Common myeloid progenitor, CD34-positive (primary cell): ENCODE measurements around the gene PSMC5.

Experiments used
- CTCF ChIA-PET: fragments of 350-600 bp; sonication (Branson Sonifier 250); formaldehyde crosslinking; loops from one replicate; lab custom pipeline; 2021; ENCODE audit warnings: antibody characterized with exemption; lab: Charles Lee
- POLR2A ChIA-PET: fragments of 350-600 bp; sonication (Branson Sonifier 250); formaldehyde crosslinking; loops from one replicate; lab custom pipeline; 2021; ENCODE audit warnings: antibody characterized with exemption; lab: Charles Lee
- DNase-seq, 3 donors: peaks; one replicate each; pipeline versions ENCODE4 v3.0.0 to v3.0.0-alpha.2; 2013
- H3K27ac ChIP-seq, 2 experiments: 1 replicate in 1 of 2; 2 replicates in 1 of 2; pipeline ENCODE4 v1.7.0; 2013; ENCODE audit warnings: inconsistent platforms in 2 of 2, low read length in 2 of 2, mild to moderate bottlenecking in 2 of 2, low read depth in 1 of 2, moderate library complexity in 1 of 2; ENCODE audit not compliant: severe bottlenecking in 2 of 2, insufficient read depth in 1 of 2, poor library complexity in 1 of 2
- H3K27me3 ChIP-seq, 5 experiments: replicated peaks in 2 of 5; 1 replicate in 3 of 5; 2 replicates in 2 of 5; pipeline versions ENCODE4 v1.6.1 to v1.7.0; 2013; ENCODE audit warnings: low read length in 4 of 5, mild to moderate bottlenecking in 2 of 5, moderate library complexity in 2 of 5, inconsistent platforms in 1 of 5; ENCODE audit not compliant: insufficient read depth in 5 of 5, control insufficient read depth in 4 of 5
- H3K36me3 ChIP-seq, 4 experiments: 1 replicate in 2 of 4; 2 replicates in 2 of 4; pipeline versions ENCODE4 v1.6.1 to v1.7.0; 2013; ENCODE audit warnings: low read length in 3 of 4, control low read depth in 1 of 4, mild to moderate bottlenecking in 1 of 4; ENCODE audit not compliant: control insufficient read depth in 4 of 4, insufficient read depth in 4 of 4
- H3K4me1 ChIP-seq, 4 experiments: 1 replicate in 3 of 4; 2 replicates in 1 of 4; pipeline versions ENCODE4 v1.6.1 to v1.7.1; 2013; ENCODE audit warnings: low read length in 3 of 4, mild to moderate bottlenecking in 3 of 4, control low read depth in 1 of 4, inconsistent platforms in 1 of 4, moderate library complexity in 1 of 4; ENCODE audit not compliant: control insufficient read depth in 4 of 4, insufficient read depth in 4 of 4; ENCODE audit errors: control extremely low read depth in 1 of 4
- H3K4me3 ChIP-seq, 7 experiments: 1 replicate in 4 of 7; 2 replicates in 3 of 7; pipeline versions ENCODE4 v1.5.1 to v1.7.0; 2013; ENCODE audit warnings: mild to moderate bottlenecking in 7 of 7, low read length in 6 of 7, moderate library complexity in 6 of 7, inconsistent platforms in 2 of 7, low read depth in 2 of 7, control low read depth in 1 of 7; ENCODE audit not compliant: insufficient read depth in 4 of 7, control insufficient read depth in 1 of 7; ENCODE audit errors: extremely low read depth in 1 of 7
- H3K9me3 ChIP-seq, 5 experiments: 1 replicate in 4 of 5; 2 replicates in 1 of 5; pipeline versions ENCODE4 v1.6.1 to v1.7.1; 2013; ENCODE audit warnings: low read length in 4 of 5, mild to moderate bottlenecking in 2 of 5, inconsistent platforms in 1 of 5, low read depth in 1 of 5, moderate library complexity in 1 of 5; ENCODE audit not compliant: control insufficient read depth in 4 of 5, insufficient read depth in 2 of 5; ENCODE audit errors: control extremely low read depth in 1 of 5
- WGBS: methylation state at CpG from one replicate; pipeline ENCODE4 v1.1.5; 2013; ENCODE audit not compliant: insufficient coverage; 5-methylcytosine and 5-hydroxymethylcytosine counted together

PSMC5 gene

DNA sequence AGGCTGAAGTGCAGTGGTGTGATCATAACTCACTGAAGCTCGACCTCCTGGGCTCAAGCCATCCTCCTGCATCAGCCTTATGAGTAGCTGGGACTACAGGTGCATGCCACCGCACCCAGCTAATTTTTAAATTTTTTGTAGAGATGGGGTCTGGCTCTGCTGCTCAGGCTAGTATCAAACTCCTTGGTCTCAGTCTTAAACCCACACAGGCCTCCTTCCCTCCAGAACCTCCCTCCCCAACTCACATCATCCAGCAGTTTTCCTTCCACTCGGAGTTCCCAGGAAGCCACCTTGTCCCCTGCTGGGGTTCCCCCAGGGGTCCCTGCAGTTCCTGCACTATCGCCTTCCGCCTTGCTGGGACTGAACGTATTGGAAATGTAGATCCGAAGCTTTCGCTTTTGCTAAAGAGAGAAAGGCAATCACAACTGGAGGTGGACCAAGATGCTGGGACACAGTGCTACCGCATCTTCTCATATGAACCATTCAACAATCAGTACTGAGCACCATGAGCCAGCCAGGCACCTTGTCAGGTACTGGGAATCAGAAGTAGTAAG lies 8.0 kb downstream of the PSMC5 start:
- Histone ChIP-seq H3K4me1 (peaks cover 3 to 49% (median 40%) of the 10 kb centered on the region in 4 experiments), H3K27me3 (no peaks in the 10 kb centered on the region), H3K36me3 (peaks cover under 1 to 75% (median 53%) of the 10 kb centered on the region in 4 experiments), H3K4me3 (no peak overlapping the region), H3K27ac (no peak overlapping the region), H3K9me3 (no peaks in the 10 kb centered on the region)
- no peak for DNase-seq
- ChIA-PET CTCF (interaction anchor here (0.7 to 3.1 kb wide), 13 partner anchors 10 to 71 kb away, joined by 3 to 27 read pairs (median 4); no protein-coding TSS in a partner anchor), POLR2A (interaction anchor here (0.6 kb wide), 1 partner anchor 8 kb away, joined by 3 read pairs; no protein-coding TSS in a partner anchor)
- WGBS, result 83% methylated on average over 8 of the region's 9 CpGs

- ChIA-PET POLR2A (no interaction called here), CTCF (interaction anchor here (0.6 to 6.1 kb wide), 4 partner anchors 6 to 250 kb away, joined by 3 to 51 read pairs (median 5); partner anchors contain the start of gene FTSJ3)
- Histone ChIP-seq H3K4me1 (peaks cover 9 to 54% (median 45%) of the 10 kb centered on the region in 4 experiments), H3K4me3 (no peak overlapping the region), H3K27me3 (no peaks in the 10 kb centered on the region), H3K36me3 (peaks cover 0 to 60% (median 42%) of the 10 kb centered on the region in 4 experiments), H3K27ac (no peak overlapping the region), H3K9me3 (no peaks in the 10 kb centered on the region)
- DNase-seq, result no peak
- 98% methylated on average over 7 of the region's 7 CpGs for WGBS
These were observed 9.6 kb downstream of the PSMC5 start for GRCh38 chr17:63836811-63837210.

GRCh38 chr17:63837480-63837879 lies 10.2 kb downstream of the PSMC5 start:
- WGBS, result 91% methylated on average over 11 of the region's 12 CpGs
- Histone ChIP-seq H3K9me3 (no peaks in the 10 kb centered on the region), H3K27me3 (no peaks in the 10 kb centered on the region), H3K27ac (no peak overlapping the region), H3K4me1 (peaks cover 9 to 51% (median 45%) of the 10 kb centered on the region in 4 experiments), H3K4me3 (no peak overlapping the region), H3K36me3 (peaks cover 0 to 53% (median 37%) of the 10 kb centered on the region in 4 experiments)
- no peak for DNase-seq
- ChIA-PET CTCF (interaction anchor here (0.6 to 6.1 kb wide), 3 partner anchors 7 to 249 kb away, joined by 3 to 51 read pairs (median 6); partner anchors contain the start of gene FTSJ3), POLR2A (no interaction called here)

- Histone ChIP-seq H3K27me3 (no peaks in the 10 kb centered on the region), H3K36me3 (peaks cover 0 to 47% (median 33%) of the 10 kb centered on the region in 4 experiments), H3K9me3 (no peaks in the 10 kb centered on the region), H3K4me3 (no peak overlapping the region), H3K27ac (no peak overlapping the region), H3K4me1 (peaks cover 9 to 51% (median 45%) of the 10 kb centered on the region in 4 experiments)
- no peak for DNase-seq
- POLR2A ChIA-PET, result interaction anchor here (0.5 kb wide), 1 partner anchor 34 kb away, joined by 3 read pairs; no protein-coding TSS in a partner anchor
- 80% methylated on average over 2 of the region's 5 CpGs for WGBS
- CTCF ChIA-PET, result interaction anchor here (0.5 to 6.1 kb wide), 7 partner anchors 8 to 87 kb away, joined by 3 to 51 read pairs (median 3); partner anchors contain the start of gene FTSJ3
These were observed 10.8 kb downstream of the PSMC5 start for GRCh38 chr17:63837962-63838600.

GRCh38 chr17:63838631-63839171 lies 11.5 kb downstream of the PSMC5 start:
- DNase-seq, result peak in 1 of 3 donors; percentile 36
- Histone ChIP-seq H3K27me3 (no peaks in the 10 kb centered on the region), H3K27ac (peak overlapping the region in 1 of 2 experiments; percentile 86), H3K4me3 (peak overlapping the region in 3 of 7 experiments; percentile 28 to 59 (median 52)), H3K9me3 (no peaks in the 10 kb centered on the region), H3K4me1 (peaks cover 10 to 53% (median 48%) of the 10 kb centered on the region in 4 experiments), H3K36me3 (peaks cover 0 to 41% (median 28%) of the 10 kb centered on the region in 4 experiments)
- POLR2A ChIA-PET, result interaction anchor here (1.0 to 1.1 kb wide), 2 partner anchors 9 to 137 kb away, joined by 3 read pairs; no protein-coding TSS in a partner anchor
- WGBS, result 10% methylated on average over 3 of the region's 7 CpGs
- CTCF ChIA-PET, result interaction anchor here (0.5 to 6.1 kb wide), 7 partner anchors 8 to 87 kb away, joined by 3 to 51 read pairs (median 3); partner anchors contain the start of gene FTSJ3

- 88% methylated on average over 2 of the region's 4 CpGs for WGBS
- peak overlapping the region; percentile 72 to 90 (median 86) for H3K4me3 ChIP-seq
These were observed 13.5 kb downstream of the PSMC5 start for GRCh38 chr17:63840591-63841349.

More at GRCh38 chr17:63840591-63841349, 13.5 kb downstream of the PSMC5 start:
- no peaks in the 10 kb centered on the region for H3K27me3 ChIP-seq
- H3K4me1 ChIP-seq, result peaks cover 17 to 50% (median 47%) of the 10 kb centered on the region in 4 experiments
- H3K27ac ChIP-seq, result peak overlapping the region in 1 of 2 experiments; percentile 86
- ChIA-PET POLR2A (interaction anchor here (0.6 to 1.3 kb wide), 3 partner anchors 8 to 74 kb away, joined by 3 to 4 read pairs (median 3); partner anchors contain the start of genes CCDC47 and DDX42), CTCF (interaction anchor here (0.9 to 6.1 kb wide), 4 partner anchors 8 to 25 kb away, joined by 3 to 51 read pairs (median 4); partner anchors contain the start of gene FTSJ3)
- H3K36me3 ChIP-seq, result peaks cover 0 to 23% (median 14%) of the 10 kb centered on the region in 4 experiments
- no peaks in the 10 kb centered on the region for H3K9me3 ChIP-seq
- DNase-seq, result no peak
